ENCODE data around the gene HCAR3.

HCAR3 gene

GRCh38 chr12:122730215-122731014, 13.8 kb upstream of the HCAR3 start, which contains the start of gene HCAR1:
Gene HCAR1 (minus strand): TSS chr12:122730844. CDS start chr12:122730339, 505 bp downstream.
- peak; percentile 38 to 52 for DNase-seq (ENCODE audit: low read depth in 2 of 2)
- peak within 1 kb of the TSS; percentile 3 to 46 for H3K4me3 ChIP-seq (replicated peaks in 1 of 2; ENCODE audit: low read depth in 2 of 2, low read length in 2 of 2)
- peak; percentile 5 for TF ChIP-seq CTCF (IDR thresholded peaks at IDR 0.05; ENCODE audit: low read depth, low read length)

GRCh38 chr12:122729583-122730214, 13.1 kb upstream of the HCAR3 start:
- no peak for TF ChIP-seq CTCF (IDR thresholded peaks at IDR 0.05; ENCODE audit: low read depth, low read length)
- H3K4me3 ChIP-seq (replicated peaks in 1 of 2; ENCODE audit: low read depth in 2 of 2, low read length in 2 of 2): no peak overlapping the region

GRCh38 chr12:122726080-122726558, 9.5 kb upstream of the HCAR3 start:
- H3K4me3 ChIP-seq (replicated peaks in 1 of 2; ENCODE audit: low read depth in 2 of 2, low read length in 2 of 2): no peak overlapping the region
- no peak for TF ChIP-seq CTCF (IDR thresholded peaks at IDR 0.05; ENCODE audit: low read depth, low read length)
- DNase-seq (ENCODE audit: low read depth in 2 of 2): no peak

More at GRCh38 chr12:122729583-122730214, 13.1 kb upstream of the HCAR3 start:
- no peak for DNase-seq (ENCODE audit: low read depth in 2 of 2)

- no peak overlapping the region for H3K4me3 ChIP-seq (replicated peaks in 1 of 2; ENCODE audit: low read depth in 2 of 2, low read length in 2 of 2)
- DNase-seq (ENCODE audit: low read depth in 2 of 2): no peak
- no peak for TF ChIP-seq CTCF (IDR thresholded peaks at IDR 0.05; ENCODE audit: low read depth, low read length)
Measured at GRCh38 chr12:122725452-122726079, 9.0 kb upstream of the HCAR3 start.

- DNase-seq (ENCODE audit: low read depth in 2 of 2): no peak
- no peak for TF ChIP-seq CTCF (IDR thresholded peaks at IDR 0.05; ENCODE audit: low read depth, low read length)
- no peak overlapping the region for H3K4me3 ChIP-seq (replicated peaks in 1 of 2; ENCODE audit: low read depth in 2 of 2, low read length in 2 of 2)
Measured at GRCh38 chr12:122724641-122725243, 8.1 kb upstream of the HCAR3 start.

- no peak overlapping the region for H3K4me3 ChIP-seq (replicated peaks in 1 of 2; ENCODE audit: low read depth in 2 of 2, low read length in 2 of 2)
- no peak for DNase-seq (ENCODE audit: low read depth in 2 of 2)
- TF ChIP-seq CTCF (IDR thresholded peaks at IDR 0.05; ENCODE audit: low read depth, low read length): no peak
Measured at GRCh38 chr12:122722387-122722786, 5.8 kb upstream of the HCAR3 start.
